GM21528 (cell line): ENCODE results near the gene TOLLIP.
"Not testable (repeated sequence)": the region's sequence is repeated elsewhere in the genome, so short reads cannot be mapped to it uniquely, and the experiment has no call there.

Experiments used
- ATAC-seq: cut with Tn5 transposase; IDR thresholded peaks from one replicate; pipeline ENCODE4 v1.9.1; 2021; ENCODE audit warnings: mild to moderate bottlenecking, moderate library complexity; ENCODE audit not compliant: unreplicated experiment, low FRiP score

TOLLIP gene

GRCh38 chr11:1267441-1268100 lies 41.9 kb downstream of the TOLLIP start:
- no peak for ATAC-seq

- ATAC-seq: not testable (repeated sequence)
These were observed 42.5 kb downstream of the TOLLIP start for GRCh38 chr11:1266976-1267375.

GRCh38 chr11:1265480-1265879 lies 44.0 kb downstream of the TOLLIP start:
- not testable (repeated sequence) for ATAC-seq

GRCh38 chr11:1264444-1264843 lies 45.0 kb downstream of the TOLLIP start:
- not testable (repeated sequence) for ATAC-seq

GRCh38 chr11:1263010-1263409 lies 46.4 kb downstream of the TOLLIP start:
- ATAC-seq: no peak

- ATAC-seq: no peak
These were observed 47.0 kb downstream of the TOLLIP start for GRCh38 chr11:1262172-1263006.

- no peak for ATAC-seq
These were observed 48.0 kb downstream of the TOLLIP start for GRCh38 chr11:1261241-1262071.

- no peak for ATAC-seq
These were observed 48.8 kb downstream of the TOLLIP start for GRCh38 chr11:1260620-1261019.

GRCh38 chr11:1260023-1260501 lies 49.4 kb downstream of the TOLLIP start:
- no peak for ATAC-seq

GRCh38 chr11:1259561-1259960 lies 49.9 kb downstream of the TOLLIP start:
- ATAC-seq: no peak

- ATAC-seq: no peak
These were observed 50.4 kb downstream of the TOLLIP start for GRCh38 chr11:1259076-1259461.

GRCh38 chr11:1258401-1259075 lies 50.9 kb downstream of the TOLLIP start:
- ATAC-seq: no peak

GRCh38 chr11:1257916-1258315 lies 51.5 kb downstream of the TOLLIP start:
- ATAC-seq: no peak

GRCh38 chr11:1257366-1257765 lies 52.1 kb downstream of the TOLLIP start:
- ATAC-seq: no peak

- no peak for ATAC-seq
These were observed 53.0 kb downstream of the TOLLIP start for GRCh38 chr11:1256257-1257045.

- ATAC-seq: no peak
These were observed 54.3 kb downstream of the TOLLIP start for GRCh38 chr11:1255151-1255550.

- no peak for ATAC-seq
These were observed 54.7 kb downstream of the TOLLIP start for GRCh38 chr11:1254733-1255132.

- no peak for ATAC-seq
These were observed 55.3 kb downstream of the TOLLIP start for GRCh38 chr11:1254086-1254648.

GRCh38 chr11:1253103-1253485 lies 56.3 kb downstream of the TOLLIP start:
- ATAC-seq: no peak
